Measurements from ENCODE around the gene C10orf143.
"Not testable (repeated sequence)": the region's sequence is repeated elsewhere in the genome, so short reads cannot be mapped to it uniquely, and the experiment has no call there.

C10orf143 gene

DNA sequence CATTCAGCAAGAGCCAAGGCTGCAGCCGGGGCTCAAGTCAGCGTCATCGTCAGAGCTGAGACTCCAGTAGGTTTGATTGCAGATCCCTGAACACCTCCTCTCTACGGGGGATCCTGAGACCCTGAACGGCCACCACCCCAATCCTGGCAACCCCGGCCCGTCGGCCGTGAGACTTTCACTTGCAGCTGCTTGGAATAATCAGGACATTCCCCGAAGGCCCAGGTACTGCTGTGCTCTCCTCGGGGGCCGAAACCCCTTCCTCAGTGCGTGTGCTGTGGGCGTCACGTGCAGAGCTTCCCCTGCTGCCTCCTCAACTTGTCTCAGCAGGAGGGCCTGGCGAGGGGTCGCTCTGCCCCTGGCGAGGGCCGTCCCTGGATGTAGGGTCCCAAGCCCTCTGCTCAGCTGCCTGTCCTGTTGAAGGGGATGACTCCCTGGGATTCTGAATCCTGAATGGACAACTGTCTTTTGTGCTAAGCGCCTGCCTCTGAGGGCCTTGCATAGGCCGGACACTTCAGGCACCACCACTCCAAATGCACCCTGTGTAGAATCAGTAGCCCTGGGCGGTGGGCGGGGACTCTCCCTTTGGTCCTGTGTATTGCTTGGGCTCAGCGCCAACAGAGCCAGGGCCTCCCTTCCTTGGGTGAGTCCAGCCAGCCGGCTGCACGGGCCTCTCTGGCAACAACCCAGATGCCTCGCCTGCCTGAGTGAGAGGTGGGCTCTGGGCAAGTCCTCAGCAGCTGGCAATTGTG, 82.7 kb downstream of the C10orf143 start:
- DNase-seq, result no peak

DNA sequence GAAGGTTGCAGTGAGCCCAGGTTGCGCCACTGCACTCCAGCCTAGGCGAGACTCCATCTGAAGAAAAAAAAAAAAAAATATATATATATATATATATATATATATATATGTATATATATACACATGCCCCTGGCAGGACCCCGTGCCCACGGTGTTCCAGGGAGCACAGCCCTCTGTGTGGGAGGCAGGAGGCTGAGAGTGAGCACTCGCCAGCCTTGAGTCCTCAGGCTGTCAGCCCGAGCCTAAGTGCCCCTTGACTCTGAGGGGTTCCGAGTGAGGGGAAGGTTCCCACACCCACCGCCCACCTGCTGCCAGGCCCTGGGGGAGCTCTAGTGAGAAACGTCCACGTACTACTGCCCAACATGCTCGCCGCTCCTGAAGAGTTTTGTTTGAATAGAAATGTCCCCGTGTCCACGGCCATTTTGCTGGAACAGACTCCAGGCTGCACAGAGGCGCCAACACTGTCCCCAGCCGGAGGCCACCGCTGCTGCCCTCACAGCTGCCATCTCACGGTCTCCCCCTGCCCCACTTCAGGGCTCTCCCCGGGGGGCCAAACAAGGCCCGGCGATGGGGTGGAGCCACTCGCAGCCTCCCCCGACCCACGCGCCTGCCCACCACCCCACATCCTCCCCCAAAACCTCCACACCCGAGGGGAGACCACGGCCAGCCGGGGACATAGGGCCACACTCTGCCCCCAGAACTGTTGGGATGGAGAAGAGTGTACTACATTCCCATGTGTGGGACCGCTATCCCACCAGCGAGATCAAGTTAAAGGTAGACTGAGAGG, 83.8 kb downstream of the C10orf143 start:
- no peak for DNase-seq

DNA sequence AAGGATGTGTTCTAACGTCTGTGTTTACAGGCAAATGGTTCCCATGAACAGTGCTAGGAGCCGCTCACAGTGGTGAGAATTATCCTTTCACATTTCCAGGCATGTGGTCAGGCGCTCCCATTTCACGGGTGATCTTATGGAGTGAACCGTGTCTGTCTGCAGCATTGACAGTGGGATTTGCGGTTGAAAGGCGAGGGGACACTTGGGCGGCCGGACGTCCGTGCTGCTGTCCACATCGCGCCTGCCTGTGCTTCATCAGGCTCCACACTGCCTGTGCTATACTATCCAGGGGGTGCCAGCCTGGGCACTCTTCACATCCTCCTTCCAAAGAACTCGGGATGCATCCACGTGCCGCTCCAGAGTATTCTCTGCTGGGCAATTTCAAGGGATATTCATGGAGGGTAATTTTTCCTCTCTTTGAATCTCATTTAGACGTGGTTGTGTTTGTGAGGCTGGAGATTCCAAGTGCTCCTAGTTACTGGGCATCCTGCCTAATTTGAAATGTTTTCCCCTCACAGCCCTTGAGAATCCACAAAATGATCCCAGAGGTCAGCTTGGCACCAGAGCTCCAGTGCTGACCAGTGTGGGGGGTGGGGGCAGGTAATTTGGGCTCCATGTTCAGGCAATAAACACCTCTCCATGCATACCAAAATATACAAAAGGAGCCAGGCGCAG, 84.7 kb downstream of the C10orf143 start:
- no peak for DNase-seq

DNA sequence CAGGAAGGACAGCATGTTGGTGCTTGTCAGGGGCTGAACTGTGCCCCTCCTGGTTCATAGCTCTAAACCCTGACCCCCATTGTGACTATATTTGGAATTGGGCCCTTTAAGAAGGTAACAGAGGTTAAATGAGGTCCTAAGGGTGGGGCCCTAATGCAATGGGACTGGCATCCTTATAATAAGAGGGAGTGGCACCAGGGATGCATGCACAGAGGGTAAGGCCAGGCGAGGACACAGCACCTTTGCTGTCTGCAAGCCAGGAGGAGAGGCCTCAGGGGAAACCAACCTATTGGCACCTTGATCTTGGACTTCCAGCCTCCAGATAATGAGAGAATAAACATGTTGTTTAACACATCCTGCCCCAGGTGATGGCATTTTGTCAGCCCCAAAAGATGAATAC, 85.3 kb downstream of the C10orf143 start:
- DNase-seq, result no peak

DNA sequence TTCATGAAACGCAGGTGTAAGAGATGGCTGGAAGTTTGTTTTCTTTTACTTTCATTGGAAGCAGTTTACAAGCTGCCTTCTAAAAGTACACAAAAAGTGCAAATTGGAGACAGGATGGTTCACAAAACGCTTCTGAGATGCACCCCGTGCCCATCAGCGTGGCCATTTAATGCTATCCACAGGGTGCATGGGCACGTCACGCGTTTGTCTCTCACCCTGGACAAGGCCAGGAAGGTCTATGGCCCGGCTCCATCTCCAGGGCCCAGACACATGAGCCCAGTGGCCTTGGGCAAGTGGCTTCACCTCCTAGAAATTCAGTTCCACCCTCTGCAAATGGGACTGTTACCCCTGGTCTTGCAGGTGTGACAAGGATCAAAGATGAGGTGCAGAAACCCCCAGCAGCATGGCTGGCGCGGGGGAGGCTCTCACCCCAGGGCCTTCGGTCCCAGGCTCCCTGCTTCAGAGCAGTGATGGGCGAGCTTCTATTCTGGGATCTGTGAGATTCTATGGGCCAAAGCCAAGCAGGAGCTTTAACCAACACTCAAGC, 85.8 kb downstream of the C10orf143 start:
- DNase-seq, result no peak

DNA sequence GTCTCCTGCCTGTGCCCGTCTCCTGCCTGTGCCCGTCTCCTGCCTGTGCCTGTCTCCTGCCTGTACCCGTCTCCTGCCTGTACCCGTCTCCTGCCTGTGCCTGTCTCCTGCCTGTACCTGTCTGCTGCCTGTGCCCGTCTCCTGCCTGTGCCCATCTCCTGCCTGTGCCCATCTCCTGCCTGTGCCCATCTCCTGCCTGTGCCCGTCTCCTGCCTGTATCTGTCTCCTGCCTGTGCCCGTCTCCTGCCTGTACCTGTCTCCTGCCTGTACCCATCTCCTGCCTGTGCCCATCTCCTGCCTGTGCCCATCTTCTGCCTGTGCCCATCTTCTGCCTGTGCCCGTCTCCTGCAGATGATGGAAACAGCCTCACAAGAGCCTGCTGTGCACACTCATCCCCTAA, 86.3 kb downstream of the C10orf143 start:
- not testable (repeated sequence) for DNase-seq

DNA sequence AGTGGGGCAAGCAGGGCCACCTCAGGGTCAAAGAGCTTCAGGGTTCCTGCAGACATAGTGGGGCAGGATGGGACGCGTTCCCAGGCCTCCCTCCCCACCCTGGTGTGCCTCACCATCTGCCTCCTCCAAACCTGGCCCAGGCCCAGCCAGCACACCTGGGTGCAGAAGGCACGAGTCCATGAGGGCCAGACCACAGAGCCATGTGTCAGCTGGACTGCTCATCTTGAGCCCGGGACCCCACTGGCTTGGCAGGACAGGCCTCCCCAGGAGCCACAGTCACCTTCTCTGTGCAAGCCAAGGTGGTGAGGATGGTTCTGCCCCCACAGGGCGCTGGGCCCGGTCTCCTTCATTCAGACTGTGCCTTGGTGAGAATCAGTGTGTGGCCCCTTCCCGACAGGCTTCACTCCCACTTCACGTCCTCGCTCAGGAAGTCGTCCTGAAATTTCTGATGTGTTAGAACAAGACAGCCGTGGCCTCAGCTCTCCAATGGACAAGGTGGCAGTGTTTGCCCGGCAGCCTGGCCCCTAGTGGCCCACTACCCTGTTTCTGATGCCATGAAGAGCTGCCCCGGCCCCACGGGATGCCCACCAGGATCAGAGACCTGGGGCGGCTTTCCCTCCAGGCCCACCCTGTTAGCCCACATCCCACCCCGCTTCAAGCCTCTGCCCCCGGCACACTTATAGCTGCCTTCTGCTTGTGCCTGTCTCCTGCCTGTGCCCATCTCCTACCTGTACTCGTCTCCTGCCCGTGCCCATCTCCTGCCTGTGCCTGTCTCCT, 87.0 kb downstream of the C10orf143 start:
- DNase-seq, result no peak

DNA sequence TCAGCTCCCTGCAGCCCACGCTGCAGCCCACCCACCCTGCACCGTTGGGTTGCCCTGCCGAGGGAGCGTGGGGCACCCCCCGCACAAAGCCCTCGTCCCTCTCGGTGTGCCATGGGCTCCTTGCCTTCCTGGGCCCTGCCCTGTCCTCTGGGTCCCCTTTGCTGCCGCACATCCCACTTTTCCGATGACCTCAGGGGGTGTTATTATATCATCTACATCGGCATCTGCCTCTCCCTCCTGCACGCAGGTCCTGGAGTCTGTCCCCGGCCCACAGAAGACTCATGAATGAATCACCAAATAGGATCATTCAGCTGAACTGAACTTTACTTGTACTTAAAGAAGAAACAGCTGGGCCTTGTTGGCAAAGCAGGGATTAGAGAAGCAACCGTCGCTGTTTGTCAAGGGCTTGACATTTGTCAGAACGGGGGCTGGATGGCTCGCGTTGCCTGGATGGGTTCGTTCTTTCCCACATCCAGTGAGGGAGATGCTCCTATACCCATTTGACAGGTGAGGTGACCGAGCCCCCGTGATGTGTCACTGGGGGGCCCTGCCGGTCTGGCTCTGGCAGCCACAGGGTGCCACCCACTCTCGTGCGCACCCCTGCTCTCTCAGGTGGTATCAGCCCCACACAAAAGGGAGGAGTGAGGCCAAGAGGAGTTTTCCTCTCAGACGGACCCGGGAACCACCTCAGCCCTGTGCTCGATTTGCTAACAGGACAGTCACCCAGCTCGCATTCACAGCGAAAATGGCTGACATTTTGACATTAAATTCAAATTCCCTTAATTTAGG, 87.9 kb downstream of the C10orf143 start:
- DNase-seq, result no peak

DNA sequence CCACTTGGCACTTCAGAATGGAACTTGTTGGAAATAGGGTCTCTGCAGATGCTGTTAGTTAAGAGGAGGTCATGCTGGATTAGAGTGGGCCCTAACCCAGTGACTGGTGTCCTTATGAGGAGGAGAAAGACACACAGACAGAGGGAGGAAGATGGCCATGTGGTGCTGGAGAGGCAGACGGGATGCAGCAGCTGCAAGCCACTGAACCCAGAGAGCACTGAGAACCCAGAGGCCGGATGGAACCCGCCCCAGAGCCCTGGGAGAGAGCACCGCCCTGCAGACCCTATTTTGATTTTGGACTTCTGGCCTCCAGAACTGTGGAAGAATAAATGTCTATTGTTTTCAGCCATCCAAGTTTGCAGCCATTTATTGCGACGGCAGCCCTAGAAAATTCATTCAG, 88.5 kb downstream of the C10orf143 start:
- no peak for DNase-seq

DNA sequence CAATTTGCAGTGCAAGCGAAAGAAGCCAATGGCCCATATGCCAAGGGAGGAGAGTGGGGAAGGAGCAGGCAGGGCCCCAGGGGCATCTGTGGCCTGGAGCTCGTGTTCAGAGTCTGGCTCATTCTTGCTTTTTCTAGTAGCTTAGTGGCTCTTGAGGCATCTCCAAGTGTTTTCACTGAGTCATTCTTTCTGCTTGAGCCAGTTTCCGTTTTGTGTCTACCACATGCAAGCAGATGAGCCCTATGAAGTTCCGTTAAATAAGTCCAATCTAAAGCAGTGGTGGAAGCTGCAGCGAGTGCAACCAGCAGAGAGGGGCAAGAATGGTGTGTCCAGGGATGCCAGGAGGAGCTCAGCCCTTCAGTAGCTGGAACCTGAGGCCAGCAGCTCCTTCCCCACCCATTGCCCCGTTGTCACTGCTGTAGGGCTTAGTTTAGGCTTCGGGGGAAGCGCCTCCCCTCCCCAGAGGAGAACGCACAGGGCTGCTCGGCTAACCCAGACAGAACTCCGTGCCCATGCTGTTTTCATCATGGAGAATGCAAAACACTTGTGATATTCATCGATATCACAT, 89.2 kb downstream of the C10orf143 start:
- DNase-seq, result peak in 3 of 14 donors; percentile 1 to 18 (median 9)

DNA sequence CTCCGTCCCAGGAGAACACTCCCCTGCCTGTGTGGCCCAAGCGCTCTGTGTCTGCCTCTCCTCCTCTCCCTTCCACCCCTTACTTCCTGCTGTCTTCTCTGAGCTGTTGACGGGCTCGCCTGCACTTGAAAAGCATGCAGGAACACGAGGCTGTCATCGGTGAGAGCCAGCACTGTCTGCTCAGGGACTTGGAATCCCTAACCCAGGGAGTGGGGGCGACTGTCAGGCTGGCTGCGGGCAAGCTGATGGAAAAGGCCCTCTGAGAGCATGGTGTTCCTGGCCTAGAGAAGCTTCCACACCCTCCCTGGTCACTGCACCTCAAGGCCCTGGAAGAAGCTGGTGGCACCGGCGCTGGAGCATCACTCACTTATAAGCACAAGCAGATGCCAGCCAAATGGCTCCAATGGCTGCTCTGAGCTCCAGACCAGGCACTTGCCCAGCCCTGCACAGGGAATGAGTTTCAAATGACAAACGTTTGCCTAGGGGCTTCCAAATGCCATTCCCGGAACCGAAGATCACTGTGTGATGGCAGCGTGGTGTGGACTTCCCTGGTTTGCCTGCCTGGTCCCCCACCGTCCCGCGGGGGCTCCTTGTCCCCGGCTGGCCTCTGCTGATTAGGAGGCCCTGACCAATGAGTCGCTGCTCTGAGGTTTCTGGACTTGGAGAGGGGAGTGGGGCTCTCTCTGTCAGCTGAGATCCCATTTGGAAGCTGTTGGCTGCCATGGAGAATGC, 89.8 kb downstream of the C10orf143 start:
- peak in 2 of 14 donors; percentile 10 to 45 for DNase-seq

DNA sequence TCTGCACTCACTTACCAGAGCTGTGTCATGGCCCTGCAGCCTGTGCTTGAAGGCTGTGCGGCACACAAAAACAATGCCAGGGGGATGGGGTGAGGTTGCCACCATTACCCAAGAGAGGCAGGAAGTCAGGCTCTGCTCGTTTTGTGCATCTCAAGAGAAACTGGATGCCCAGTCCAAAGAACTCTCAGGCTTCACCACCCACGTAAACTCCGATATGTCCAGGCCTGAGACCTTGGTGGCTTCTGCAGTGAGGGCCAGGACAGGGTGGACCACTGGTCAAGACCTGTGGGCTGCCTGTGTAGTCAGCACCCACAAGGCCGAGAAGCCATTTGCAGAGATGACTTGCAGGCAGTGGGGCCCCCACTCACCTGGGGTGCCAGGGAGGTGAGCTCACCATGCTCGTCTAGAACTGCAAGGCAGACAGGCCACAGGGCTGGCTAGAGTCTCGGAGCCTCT, 91.9 kb downstream of the C10orf143 start:
- DNase-seq, result no peak

DNA sequence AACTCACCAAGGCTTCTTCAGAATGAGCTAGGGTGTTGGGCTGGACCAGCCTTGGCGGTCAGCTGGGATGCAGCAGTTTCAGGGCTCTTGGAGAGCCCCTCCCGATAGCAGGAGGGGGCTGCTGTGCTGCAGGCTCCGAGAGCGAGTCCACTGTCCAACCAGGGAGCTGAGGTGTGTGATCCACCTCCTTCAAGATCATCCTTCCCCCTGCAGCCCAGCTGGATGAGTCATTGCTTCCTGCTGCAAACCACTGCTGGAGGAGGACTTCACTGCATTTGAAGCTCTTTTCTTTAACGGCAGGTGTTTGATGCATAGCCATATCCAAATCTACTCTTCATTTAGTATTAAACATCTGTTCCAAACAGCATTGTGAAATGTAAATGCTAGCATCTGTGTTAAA, 92.4 kb downstream of the C10orf143 start:
- no peak for DNase-seq

DNA sequence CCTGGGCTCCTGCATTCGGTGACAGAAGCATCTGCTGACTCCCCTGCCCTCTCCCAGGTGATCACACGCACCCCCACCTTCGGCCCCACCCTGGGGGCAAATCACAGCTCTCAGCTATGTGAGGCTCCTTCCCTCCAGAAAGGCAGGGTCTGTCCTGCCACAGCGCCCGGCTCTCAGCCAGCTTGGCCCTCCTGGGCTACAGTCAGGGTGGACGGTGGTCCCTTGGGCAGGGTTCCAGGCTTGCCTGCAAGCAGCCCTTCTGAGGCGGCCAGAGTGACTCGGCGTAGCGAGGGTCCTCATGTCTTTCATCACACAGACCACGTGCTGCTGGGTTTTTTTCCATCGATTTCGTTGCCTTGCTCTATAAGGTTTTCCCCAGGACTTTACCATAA, 93.0 kb downstream of the C10orf143 start:
- DNase-seq, result no peak

DNA sequence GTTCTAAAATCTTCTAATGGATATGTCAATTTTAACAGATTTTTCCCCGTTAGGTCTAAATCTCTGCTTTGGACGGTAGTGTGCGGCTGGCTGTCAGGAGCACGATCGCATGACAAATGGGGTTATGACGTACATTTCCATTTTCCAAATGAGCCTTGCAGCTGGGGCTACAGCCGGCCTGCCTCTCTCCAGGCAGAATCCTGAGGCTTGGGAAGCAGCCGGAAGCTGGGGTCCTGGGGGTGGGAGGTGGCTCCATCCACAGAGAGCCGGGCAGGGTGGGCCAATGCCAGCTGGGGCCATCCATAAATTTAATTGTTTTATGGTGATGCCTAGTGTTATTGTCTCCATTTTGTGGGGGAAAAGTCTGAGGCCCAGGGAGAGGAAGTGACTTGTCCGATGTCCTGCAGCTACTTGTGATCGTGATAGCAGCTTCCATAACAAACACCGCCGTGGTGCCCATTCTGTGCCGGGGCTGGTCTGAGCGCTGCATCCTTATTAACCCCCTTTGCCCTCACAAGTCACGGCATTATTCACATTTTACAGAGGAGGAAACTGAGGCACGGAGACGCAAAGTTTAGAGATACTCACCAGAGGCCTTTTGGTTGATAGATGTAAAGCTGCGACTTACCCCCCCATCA, 93.5 kb downstream of the C10orf143 start:
- DNase-seq, result no peak

DNA sequence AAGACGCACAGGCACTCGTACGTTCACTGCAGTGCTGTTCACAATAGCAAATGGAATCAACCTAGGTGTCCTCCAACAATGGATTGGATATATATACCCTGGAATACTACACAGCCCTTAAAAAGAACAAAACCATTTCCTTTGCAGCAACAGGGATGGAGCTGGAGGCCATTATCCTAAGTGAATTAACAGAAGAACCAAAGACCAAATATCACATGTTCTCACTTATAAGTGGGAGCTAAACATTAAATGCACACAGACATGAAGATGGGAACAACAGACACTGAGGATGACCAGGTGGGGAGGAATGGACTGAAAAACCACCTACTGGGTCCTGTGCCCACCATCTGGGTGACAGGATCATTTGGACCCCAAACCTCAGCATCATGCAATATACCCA, 94.5 kb downstream of the C10orf143 start:
- no peak for DNase-seq

DNA sequence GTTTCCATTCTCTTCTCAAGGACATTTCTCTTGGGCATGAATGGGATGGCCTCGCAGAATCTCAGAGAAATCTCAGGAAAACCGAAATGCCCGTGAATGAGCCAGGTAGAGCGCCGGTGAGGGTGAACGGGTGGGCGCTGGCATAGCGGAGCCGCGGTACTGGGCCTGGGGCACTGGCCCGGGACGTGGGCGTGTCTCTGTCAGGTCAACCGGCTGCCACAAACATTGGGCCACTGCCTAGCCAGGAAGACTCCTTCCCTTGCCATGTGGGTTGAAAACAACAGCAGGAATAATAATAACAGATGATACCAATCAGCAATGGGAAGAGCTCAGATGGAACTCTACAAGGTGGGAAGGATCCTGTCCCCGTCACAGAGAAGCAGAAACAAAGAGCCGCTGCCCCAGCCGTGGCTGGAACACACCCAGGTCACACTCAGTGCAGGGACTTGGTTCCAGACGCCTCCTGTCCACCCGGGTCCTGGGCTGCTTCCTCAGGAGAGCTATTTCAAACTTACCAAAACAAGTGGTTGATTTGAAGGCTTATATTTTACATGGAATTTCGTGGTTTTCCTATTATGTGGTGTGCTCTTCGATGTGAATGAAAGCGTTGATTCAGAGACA, 95.4 kb downstream of the C10orf143 start:
- DNase-seq, result no peak

DNA sequence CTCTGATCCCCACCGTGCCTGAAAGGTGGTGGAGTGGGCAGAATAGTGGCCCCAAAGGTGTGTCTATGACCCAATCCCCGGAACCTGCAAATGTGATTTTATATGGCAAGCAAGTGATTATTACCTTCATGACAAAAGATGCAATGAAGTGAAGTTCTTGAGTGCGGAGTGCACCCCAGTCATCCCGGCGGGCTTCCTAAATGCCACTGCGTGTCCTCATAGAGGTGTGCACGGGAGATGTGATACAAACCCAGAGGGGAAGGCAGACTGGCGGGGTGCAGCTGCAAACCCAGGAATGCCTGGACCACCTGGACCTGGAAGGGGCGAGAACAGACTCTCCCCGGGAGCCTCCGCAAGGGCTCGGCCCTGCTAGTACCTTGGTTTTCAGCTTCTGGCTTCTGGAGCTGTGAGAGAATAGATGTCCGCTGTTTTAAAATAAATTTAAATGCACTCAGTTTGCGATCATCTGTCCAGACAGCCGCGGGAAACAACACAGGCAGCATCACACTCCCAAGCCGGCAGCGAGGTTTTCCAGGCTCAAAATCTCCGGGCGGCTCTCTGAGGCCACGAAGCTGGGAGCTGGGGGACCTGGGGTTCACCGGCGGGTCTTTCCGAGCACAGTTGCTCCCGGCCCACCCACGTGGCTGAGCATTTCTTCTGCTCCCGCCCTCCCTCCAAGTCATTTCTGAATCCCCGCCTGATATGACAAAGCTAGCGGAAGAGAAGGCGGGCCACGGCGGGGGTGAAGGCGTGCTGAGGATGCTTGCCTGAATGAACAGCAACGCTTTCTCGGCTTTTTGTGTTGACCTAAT, 96.2 kb downstream of the C10orf143 start:
- DNase-seq, result no peak

All from C1 segment of cervical spinal cord (tissue), 14 donors.